ENCODE data around the gene RRP7A. TPM values are rescaled to one million over a fixed set of nuclear protein-coding genes. Genes with fewer than 3 reads are reported as not detected.
A peak's percentile ranks its signal among the peaks of the same experiment; 100 is the strongest.
"Not testable (repeated sequence)": the region's sequence is repeated elsewhere in the genome, so short reads cannot be mapped to it uniquely, and the experiment has no call there.

Gene RRP7A
- total RNA-seq, 6 experiments from 2014 or later: 9.3 to 17.8 (median 14.7) TPM

DNA sequence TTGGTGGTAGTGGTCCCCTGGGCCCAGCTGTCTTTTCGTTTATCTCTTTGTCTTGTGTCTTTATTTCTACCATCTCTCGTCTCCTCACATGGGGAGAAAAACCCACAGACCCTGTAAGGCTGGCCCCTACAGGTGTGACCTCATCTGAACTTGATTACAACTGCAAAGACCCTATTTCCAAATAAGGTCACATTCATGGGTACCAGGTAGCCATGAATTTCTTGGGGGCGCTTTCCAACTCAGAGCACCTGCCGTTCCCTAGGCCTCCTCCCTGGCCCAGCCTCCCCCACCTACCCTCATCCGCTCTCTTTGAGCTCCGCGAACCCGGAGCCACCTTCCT is 14.0 kb upstream of the RRP7A start:
- WGBS (ENCODE audit: insufficient coverage, low coverage, low lambda C conversion rate, missing lambda C conversion rate): 93% methylated on average over 7 of the region's 8 CpGs
- Histone ChIP-seq H3K27ac (no peak overlapping the region), H3K27me3 (no peaks in the 10 kb centered on the region), H3K4me1 (no peaks in the 10 kb centered on the region), H3K4me3 (no peak overlapping the region), H3K36me3 (no peaks in the 10 kb centered on the region), H3K9me3 (no peaks in the 10 kb centered on the region)
- intact Hi-C loops (cut with DNase I): no loop called here
- TF ChIP-seq, protein P1, sequence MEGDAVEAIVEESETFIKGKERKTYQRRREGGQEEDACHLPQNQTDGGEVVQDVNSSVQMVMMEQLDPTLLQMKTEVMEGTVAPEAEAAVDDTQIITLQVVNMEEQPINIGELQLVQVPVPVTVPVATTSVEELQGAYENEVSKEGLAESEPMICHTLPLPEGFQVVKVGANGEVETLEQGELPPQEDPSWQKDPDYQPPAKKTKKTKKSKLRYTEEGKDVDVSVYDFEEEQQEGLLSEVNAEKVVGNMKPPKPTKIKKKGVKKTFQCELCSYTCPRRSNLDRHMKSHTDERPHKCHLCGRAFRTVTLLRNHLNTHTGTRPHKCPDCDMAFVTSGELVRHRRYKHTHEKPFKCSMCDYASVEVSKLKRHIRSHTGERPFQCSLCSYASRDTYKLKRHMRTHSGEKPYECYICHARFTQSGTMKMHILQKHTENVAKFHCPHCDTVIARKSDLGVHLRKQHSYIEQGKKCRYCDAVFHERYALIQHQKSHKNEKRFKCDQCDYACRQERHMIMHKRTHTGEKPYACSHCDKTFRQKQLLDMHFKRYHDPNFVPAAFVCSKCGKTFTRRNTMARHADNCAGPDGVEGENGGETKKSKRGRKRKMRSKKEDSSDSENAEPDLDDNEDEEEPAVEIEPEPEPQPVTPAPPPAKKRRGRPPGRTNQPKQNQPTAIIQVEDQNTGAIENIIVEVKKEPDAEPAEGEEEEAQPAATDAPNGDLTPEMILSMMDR (IDR thresholded peaks at IDR 0.05): no peak
- no peak for TF ChIP-seq POLR2A (IDR thresholded peaks at IDR 0.05)
- no peak for ATAC-seq
- DNase-seq: no peak

DNA sequence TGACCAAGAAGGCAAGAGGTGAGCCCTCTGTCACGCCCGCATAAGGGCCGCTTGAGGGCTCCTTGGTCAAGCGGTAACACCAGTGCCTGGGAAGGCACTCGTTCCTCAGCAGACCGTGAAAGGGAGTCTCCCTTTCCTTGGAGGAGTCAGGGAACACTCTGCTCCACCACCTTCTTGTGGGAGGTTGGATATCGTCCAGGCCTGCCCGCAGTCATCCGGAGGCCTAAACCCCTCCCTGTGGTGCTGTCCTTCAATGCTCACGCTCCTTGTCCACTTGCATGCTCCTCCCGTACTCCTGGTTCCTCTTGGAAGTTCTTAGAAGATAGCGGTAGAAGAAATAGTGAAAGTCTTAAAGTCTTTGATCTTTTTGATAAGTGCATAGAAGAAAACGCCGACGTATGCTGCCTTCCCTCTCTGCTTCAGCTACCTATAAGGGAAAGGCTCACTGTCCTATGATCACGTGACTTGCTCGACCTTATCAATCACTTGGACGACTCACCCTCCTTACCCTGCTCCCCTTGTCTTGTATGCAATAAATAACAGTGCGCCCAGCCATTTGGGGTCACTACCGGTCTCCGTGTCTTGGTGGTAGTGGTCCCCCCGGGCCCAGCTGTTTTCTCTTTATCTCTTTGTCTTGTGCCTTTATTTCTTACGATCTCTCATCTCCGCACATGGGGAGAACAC is 11.9 kb upstream of the RRP7A start:
- WGBS (ENCODE audit: insufficient coverage, low coverage, low lambda C conversion rate, missing lambda C conversion rate): 87% methylated on average over 19 of the region's 24 CpGs
- not testable (repeated sequence) for H3K36me3 ChIP-seq

DNA sequence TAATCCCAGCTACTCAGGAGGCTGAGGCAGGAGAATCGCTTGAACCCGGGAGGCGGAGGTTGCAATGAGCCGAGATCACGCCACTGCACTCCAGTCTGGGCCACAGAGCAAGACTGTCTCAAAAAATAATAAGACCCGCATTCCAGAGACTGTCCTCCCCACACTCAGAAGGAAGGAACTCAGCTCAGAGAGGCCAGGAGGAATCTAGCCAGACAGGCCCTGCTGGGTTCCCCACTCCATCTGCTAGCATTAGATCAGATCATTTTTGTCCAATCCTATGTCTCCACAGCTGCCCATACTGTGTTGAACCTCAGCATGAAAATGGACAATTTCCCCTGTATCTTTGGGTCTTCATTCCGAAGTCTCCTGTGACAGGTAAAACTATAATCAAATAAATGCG is 9.8 kb upstream of the RRP7A start:
- WGBS (ENCODE audit: insufficient coverage, low coverage, low lambda C conversion rate, missing lambda C conversion rate): 93% methylated on average over 2 of the region's 8 CpGs
- H3K4me3 ChIP-seq; intact Hi-C loops (cut with DNase I); H3K4me1 ChIP-seq; DNase-seq; H3K27me3 ChIP-seq; H3K9me3 ChIP-seq; ATAC-seq; H3K36me3 ChIP-seq; H3K27ac ChIP-seq: not testable (repeated sequence)

More for the DNA sequence above, 11.9 kb upstream of the RRP7A start:
- DNase-seq; H3K4me3 ChIP-seq; H3K27ac ChIP-seq; ATAC-seq; H3K27me3 ChIP-seq; H3K9me3 ChIP-seq; H3K4me1 ChIP-seq; intact Hi-C loops (cut with DNase I): not testable (repeated sequence)

DNA sequence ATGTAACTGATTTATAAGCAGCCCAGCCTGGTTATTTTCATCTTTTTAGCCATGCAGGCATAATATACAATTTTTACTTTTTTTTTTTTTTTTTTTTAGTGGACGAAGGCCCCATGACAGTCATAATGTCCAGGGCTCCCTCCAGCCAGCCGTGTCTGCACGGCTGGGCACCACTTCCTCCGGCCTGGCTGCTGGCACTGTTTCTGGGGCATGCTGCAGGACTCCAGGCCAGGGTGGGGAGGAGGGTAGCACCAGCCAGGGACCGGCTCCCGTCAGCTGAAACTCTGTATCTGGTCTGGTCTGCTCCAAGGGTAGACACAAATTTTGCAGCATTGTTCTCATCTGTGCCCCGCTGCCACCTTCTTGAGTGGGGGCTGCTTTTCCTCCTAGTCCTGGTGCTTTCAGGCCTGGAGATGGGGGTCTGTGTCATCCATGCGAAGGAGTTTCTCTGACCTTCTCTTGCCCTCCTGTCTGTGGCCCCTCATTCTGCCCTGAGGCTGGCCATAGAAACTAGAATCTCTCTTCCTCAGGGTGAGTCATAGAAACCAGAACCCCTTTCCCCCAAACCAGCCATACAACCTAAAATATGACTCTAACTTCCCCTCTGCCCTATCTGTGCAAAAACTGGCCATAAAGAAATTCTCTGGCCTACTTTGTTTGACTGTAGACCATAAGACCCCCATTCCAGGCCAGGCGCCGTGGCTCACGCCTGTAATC is 9.2 kb upstream of the RRP7A start:
- Histone ChIP-seq H3K27ac (no peak overlapping the region), H3K36me3 (no peaks in the 10 kb centered on the region), H3K27me3 (no peaks in the 10 kb centered on the region), H3K4me3 (no peak overlapping the region), H3K4me1 (no peaks in the 10 kb centered on the region), H3K9me3 (no peaks in the 10 kb centered on the region)
- TF ChIP-seq, protein P1 (IDR thresholded peaks at IDR 0.05): no peak
- TF ChIP-seq POLR2A (IDR thresholded peaks at IDR 0.05): no peak
- WGBS (ENCODE audit: insufficient coverage, low coverage, low lambda C conversion rate, missing lambda C conversion rate): 88% methylated on average over 9 of the region's 11 CpGs
- DNase-seq (no peak), ATAC-seq (no peak)
- intact Hi-C loops (cut with DNase I): no loop called here

DNA sequence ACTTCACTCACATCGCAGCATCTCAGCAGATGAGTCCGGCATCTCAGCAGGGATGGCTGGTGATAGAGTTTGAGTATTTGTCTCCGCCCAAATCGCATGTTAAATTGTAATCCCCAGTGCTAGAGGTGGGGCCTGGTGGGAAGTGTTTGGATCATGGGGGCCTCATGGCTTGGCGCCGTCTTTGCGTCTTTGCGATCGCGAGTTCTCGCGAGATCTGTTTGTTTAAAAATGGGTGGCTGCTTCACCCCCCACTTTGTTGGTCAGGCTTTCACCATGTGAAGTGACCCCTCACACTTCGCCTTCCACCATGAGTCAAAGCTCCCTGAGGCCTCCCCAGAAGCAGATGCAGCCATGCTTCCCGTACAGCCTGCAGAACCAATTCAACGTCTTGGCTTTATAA is 3.0 kb upstream of the RRP7A start:
- Histone ChIP-seq H3K27me3 (no peaks in the 10 kb centered on the region), H3K4me3 (no peak overlapping the region), H3K36me3 (no peaks in the 10 kb centered on the region), H3K9me3 (no peaks in the 10 kb centered on the region), H3K27ac (no peak overlapping the region), H3K4me1 (no peaks in the 10 kb centered on the region)
- DNase-seq (peak in 1 of 3 donors; percentile 48), ATAC-seq (no peak)
- TF ChIP-seq, protein P1 (IDR thresholded peaks at IDR 0.05): no peak
- no peak for TF ChIP-seq POLR2A (IDR thresholded peaks at IDR 0.05)
- WGBS (ENCODE audit: insufficient coverage, low coverage, low lambda C conversion rate, missing lambda C conversion rate): 97% methylated on average over 9 of the region's 15 CpGs
- intact Hi-C loops (cut with DNase I): no loop called here
